SK-MEL-5 (cell line): Measurements from ENCODE around the gene ATP2B2. TPM values are rescaled to one million over a fixed set of nuclear protein-coding genes. Genes with fewer than 3 reads are reported as not detected.
A peak's percentile ranks its signal among the peaks of the same experiment; 100 is the strongest.

Experiments used
- DNase-seq: peaks from one replicate; pipeline ENCODE4 v3.0.0-alpha.2; 2016; ENCODE audit warnings: low read depth, low spot score
- in situ Hi-C: cut with HindIII; loops from 2 replicates; pipeline ENCODE4 v1.10.0; 2016; ENCODE audit warnings: low sequenced_read_pairs, high pct_unique_total_duplicates, low pct_unique_long_range_greater_than_20kb
- total RNA-seq: library from RNA; depleted of rRNA; stranded (reverse); fragments of >200 nt; shearing (Covaris generic); gene quantifications from 2 replicates; pipeline ENCODE4 v1.2.3, GENCODE V29; 2014

The ATP2B2 gene
- total RNA-seq, 1 experiment from 2014 or later, result not detected

GRCh38 chr3:10434938-10435336 is 70.4 kb downstream of the ATP2B2 start:
- in situ Hi-C loops, result no loop called here

GRCh38 chr3:10434144-10434937 is 71.0 kb downstream of the ATP2B2 start:
- DNase-seq, result no peak
- in situ Hi-C loops, result no loop called here

More at GRCh38 chr3:10434938-10435336, 70.4 kb downstream of the ATP2B2 start:
- no peak for DNase-seq

DNA sequence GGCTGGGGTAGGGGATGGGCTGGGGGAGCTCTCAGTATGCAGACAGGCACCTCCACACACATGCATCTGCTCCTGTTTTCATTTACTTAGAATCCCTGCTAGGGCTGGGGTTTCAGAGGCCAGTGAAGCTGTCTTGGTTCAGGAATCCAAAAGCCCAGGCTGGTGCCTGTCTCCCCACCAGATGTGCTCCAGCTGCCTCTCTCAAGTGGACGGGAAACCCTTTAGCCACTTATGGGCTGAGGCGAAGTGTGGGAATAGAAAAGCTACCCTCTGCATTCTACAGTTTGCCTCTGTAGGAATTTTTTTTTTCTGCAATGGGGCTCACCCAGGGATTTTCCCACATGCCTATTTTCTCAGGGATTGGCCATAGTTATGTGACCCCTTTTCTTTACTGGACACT is 72.5 kb downstream of the ATP2B2 start:
- DNase-seq, result no peak
- in situ Hi-C loops, result no loop called here

- DNase-seq, result no peak
- in situ Hi-C loops, result no loop called here
Observed at GRCh38 chr3:10432156-10432845, 73.1 kb downstream of the ATP2B2 start.

DNA sequence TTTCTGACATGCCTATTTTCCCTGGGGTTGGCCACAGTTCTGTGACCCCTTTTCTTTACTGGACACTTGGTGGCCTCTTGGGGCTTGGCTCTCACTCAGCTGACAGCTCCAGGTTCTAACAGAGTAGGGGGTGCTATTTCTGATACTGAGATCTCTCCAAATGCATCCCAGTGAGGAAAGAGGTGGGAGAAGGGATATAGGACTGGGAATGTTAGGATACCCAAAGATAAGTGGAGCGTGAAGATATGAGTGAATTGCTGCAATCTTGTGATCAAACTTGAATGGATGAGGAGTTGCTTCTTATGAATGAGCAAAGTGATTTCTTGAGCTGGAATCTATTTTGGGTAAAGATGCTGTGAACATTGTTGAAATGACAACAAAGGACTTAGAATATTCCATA is 74.6 kb downstream of the ATP2B2 start:
- in situ Hi-C loops, result no loop called here

DNA sequence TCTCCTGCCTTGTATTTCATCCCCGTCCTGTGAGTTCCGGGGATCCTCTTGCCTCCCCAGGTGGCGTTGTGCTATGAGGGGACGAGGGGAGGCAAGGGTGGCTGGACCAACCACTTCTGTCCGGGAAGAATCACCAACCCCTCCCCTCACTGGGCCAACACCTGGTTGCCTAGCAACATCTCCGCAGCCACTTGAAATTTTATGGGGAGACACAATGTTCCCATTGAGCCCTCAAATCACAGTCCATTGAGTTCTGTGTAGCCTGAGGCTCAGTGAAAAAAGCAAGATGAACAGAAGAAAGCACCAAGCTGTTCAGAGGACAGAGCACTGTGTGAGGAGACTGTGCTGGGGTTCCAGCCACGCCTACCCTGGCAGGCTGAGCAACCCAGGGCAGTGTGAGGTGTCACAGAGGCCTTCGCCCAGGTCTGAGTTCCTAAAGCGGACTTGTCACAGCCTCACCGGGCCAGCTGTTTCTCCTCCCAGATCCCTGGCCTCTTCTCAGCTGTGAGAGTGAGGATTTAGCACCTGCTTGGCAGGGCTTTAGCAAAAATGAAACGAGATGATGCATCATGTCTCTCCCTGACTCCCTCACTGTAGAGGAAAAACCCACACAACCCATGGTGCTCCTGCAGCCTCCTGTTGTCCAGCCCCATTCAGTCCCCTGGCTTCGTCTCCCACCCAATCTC is 76.8 kb downstream of the ATP2B2 start:
- in situ Hi-C loops, result no loop called here
- DNase-seq, result peak; percentile 44

More for the DNA sequence above, 74.6 kb downstream of the ATP2B2 start:
- DNase-seq, result no peak

DNA sequence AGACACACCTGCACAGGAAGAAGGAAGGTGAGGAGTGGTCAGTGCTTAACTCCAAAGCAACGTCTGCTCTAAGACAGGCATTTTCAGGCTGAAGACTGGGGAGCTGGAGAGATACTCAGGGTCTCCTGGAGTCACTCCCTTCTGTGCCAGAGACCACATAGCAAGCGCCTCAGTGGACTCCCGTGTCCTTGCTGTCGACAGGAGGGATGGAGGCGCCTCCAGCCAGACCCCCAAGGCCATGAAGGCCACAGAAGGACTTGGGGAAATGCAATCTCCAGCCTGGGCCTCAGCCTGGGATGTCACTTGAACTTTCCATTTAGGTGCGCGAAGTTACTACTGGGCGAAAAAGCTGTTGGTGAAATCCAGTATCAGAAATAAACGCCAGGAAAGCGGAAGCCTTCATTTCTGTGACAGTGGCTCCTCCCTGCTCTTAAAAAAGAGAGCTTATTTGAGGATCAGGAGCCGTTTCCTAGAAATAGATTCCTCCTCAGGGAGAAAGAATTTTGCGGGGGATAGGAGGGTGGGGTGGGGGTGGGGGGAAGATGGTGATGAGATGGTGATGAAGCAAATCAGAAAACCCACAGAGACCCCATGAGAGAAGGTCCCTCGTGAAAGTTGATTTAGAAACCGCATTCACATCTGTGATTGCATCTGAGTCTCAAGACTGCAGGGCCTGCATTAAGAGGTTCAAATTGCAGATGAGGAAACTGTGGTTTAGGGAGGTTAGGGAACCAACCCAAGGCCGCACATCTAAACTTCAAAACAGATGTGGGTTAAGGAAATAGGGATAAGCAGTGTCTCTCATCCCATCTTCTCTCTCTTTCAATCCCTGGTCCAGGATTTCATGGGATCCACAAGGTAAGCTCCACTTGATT is 78.8 kb downstream of the ATP2B2 start:
- in situ Hi-C loops, result no loop called here
- DNase-seq, result no peak

- in situ Hi-C loops, result no loop called here
- no peak for DNase-seq
Observed at GRCh38 chr3:10423171-10423882, 82.1 kb downstream of the ATP2B2 start.

DNA sequence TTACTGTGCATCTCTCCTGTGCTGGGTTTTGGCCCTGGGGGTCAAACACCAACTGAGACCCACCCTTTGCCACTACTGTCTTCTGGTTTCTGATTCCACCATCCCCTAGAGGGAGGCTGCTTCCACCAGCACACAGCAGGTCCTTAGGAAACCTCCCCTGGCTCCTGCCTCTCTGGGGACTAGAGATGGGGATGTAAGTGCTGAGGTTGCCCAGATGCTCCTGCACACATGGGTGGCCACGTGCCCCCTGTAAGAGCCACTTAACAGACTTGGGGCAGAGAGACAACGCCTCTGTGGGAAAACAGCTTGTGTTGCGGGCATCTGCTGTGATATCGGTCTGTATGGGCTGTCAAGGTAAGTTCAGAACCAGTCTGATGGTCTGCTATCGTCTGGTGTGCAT is 83.4 kb downstream of the ATP2B2 start:
- in situ Hi-C loops, result no loop called here
- no peak for DNase-seq

- no peak for DNase-seq
- in situ Hi-C loops, result no loop called here
Observed at GRCh38 chr3:10420745-10421475, 84.5 kb downstream of the ATP2B2 start.

DNA sequence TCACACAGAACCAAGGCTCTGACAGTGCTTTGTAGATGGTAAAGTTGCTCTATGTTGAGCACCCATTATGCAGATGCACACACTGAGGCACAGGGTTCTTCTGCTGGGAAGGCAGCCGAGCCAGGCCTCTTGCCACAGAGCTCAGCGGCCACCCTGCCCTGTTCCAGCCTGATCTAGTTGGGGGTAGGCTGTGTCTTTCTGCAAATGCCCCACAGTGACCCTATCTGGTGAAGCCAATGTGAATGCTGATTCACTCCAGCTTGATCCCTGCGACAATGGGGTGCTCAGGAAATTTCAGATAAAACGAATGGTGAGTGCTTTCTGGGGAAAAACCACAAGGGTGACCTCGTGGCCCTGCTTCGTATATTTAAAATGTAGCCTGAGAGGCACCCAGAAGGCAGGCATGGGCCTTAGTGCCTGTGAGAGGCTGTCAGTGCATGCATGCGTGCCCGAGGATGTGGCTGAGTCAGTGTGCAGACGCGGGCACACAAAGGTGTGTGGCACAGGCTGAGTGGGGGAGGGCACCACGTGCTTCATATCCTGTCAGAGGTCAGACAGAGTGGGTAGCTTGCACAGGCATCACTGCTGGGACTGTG is 85.7 kb downstream of the ATP2B2 start:
- in situ Hi-C loops, result no loop called here
- no peak for DNase-seq

GRCh38 chr3:10417847-10418246 is 87.5 kb downstream of the ATP2B2 start:
- peak; percentile 52 for DNase-seq
- in situ Hi-C loops, result no loop called here

DNA sequence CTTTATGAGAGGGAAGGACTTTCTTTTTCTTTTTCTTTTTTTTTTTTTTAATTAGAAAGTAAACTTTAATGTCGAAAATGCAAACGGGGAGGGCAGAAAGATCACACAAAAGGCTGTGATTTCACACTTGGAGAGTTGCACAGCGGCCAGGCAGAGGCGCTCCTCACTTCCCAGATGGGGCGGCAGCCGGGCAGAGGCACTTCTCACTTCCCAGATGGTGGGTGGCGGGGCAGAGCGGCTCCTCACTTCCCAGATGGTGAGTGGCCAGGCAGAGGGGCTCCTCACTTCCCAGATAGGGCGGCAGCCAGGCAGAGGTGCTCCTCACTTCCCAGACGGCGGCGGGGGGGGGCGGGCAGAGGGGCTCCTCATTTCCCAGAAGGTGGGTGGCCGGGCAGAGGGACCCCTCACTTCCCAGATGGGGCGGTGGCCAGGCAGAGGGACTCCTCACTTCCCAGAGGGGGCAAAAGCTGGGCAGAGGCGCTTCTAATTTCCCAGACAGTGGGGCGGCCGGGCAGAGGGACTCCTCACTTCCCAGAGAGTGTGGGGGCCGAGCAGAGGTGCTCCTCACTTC is 88.6 kb downstream of the ATP2B2 start:
- in situ Hi-C loops, result no loop called here
- no peak for DNase-seq

DNA sequence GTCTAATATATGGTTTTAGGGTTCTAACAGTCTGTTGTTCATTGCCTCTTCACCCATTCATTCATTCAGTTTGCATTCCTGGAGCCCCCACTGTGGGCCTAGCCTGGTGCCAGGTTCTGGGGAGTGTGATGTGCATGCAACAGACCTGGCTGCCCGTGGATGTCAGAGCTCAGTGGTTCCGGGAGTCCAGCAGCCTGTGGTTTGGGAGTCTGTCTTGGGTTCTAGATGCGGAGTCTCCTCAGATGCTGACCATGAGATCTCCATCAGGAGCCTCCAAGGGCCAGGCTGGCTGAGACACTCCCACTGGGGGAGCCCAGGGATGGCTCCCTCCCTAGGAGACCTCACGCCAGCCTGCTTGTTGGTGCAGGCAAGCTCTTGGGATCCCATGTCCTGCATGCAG is 92.3 kb downstream of the ATP2B2 start:
- in situ Hi-C loops, result no loop called here
- DNase-seq, result no peak

DNA sequence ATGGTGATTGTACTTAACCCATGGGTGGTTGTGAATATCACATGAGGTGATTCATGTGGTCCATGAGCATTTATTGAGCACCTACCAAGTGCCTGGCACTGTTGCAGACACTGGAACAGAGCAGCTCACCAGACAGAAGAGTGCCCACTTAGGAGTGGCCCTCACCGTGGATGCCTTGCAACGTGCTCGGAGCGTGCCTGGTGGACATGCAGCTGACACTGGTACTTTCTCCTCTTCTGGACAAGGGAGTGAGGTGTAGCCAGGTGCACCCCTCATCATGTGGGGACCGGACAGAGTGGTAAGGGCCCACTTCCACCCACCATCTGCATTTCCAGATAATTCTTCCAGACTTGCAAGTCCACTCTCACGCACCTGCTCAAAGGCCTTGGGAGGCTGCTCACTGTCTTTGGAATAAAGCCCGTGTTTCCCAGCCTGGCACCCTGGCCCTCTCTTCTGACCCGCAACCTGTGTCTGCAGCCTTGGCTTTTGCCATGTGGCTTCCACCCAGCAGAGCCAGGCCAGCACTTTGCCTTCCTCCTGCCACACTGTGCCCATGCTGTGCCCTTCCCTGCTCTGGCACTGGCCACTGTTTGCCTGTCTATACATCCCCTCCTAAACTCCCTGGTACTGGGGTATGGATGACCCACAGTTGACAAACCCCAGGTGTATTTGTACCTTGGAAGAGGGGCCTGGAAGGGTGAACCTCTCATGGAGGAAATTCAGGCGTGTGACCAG is 93.6 kb downstream of the ATP2B2 start:
- in situ Hi-C loops, result no loop called here

More for the DNA sequence above, 93.6 kb downstream of the ATP2B2 start:
- no peak for DNase-seq
